Neuronal stem cell (in vitro differentiated cells): ENCODE data around the gene ZNF816.

Source experiments
- DNase-seq: peaks from one replicate; pipeline ENCODE4 v3.0.0-alpha.2; 2013; ENCODE audit warnings: low spot score
- H2AFZ ChIP-seq: one replicate; pipeline ENCODE4 v1.6.1; 2013; ENCODE audit warnings: mild to moderate bottlenecking, low read length, inconsistent platforms
- H2AK5ac ChIP-seq: 2 replicates; pipeline ENCODE4 v1.6.1; 2013; ENCODE audit warnings: low read depth, mild to moderate bottlenecking, inconsistent platforms, low read length, moderate library complexity, mixed read lengths
- H2BK120ac ChIP-seq: 2 replicates; pipeline ENCODE4 v1.6.1; 2013; ENCODE audit warnings: low read depth, mild to moderate bottlenecking, inconsistent platforms, low read length, moderate library complexity, mixed read lengths
- H2BK12ac ChIP-seq: one replicate; pipeline ENCODE4 v1.6.1; 2013; ENCODE audit warnings: low read length, inconsistent platforms
- H2BK15ac ChIP-seq: 2 replicates; pipeline ENCODE4 v1.6.1; 2013; ENCODE audit warnings: mild to moderate bottlenecking, low read length, inconsistent platforms, mixed read lengths
- H2BK5ac ChIP-seq: one replicate; pipeline ENCODE4 v1.6.1; 2013; ENCODE audit warnings: inconsistent platforms, mild to moderate bottlenecking, low read length, moderate library complexity
- H3K14ac ChIP-seq: one replicate; pipeline ENCODE4 v1.6.1; 2013; ENCODE audit warnings: low read length, inconsistent platforms
- H3K18ac ChIP-seq: 2 replicates; pipeline ENCODE4 v1.6.1; 2013; ENCODE audit warnings: low read length, inconsistent platforms
- H3K23ac ChIP-seq: 2 replicates; pipeline ENCODE4 v1.6.1; 2013; ENCODE audit warnings: low read depth, mild to moderate bottlenecking, mixed read lengths, low read length, inconsistent platforms; ENCODE audit not compliant: poor library complexity
- H3K27ac ChIP-seq: replicated peaks from 3 replicates; pipeline ENCODE4 v1.5.1; 2013; ENCODE audit warnings: low read length, inconsistent platforms
- H3K27me3 ChIP-seq, 3 experiments: 2 replicates each; pipeline ENCODE4 v1.6.1; 2013; ENCODE audit warnings: low read length in 3 of 3, mild to moderate bottlenecking in 2 of 3, inconsistent platforms in 1 of 3, low read depth in 1 of 3, mixed read lengths in 1 of 3, moderate library complexity in 1 of 3; ENCODE audit not compliant: control insufficient read depth in 3 of 3, insufficient read depth in 3 of 3
- H3K36me3 ChIP-seq, 2 donors: replicated peaks in 1 of 2; 2 replicates each; pipeline ENCODE4 v1.6.1; 2013; ENCODE audit warnings: low read length in 2 of 2; ENCODE audit not compliant: control insufficient read depth in 2 of 2, insufficient read depth in 2 of 2
- H3K4ac ChIP-seq: 2 replicates; pipeline ENCODE4 v1.6.1; 2013; ENCODE audit warnings: inconsistent platforms, mild to moderate bottlenecking, low read length, moderate library complexity
- H3K4me1 ChIP-seq, 2 donors: 1 replicate in 1 of 2; 2 replicates in 1 of 2; pipeline ENCODE4 v1.6.1; 2013; ENCODE audit warnings: low read length in 2 of 2, low read depth in 1 of 2; ENCODE audit not compliant: control insufficient read depth in 2 of 2, insufficient read depth in 1 of 2
- H3K4me2 ChIP-seq: one replicate; pipeline ENCODE4 v1.6.1; 2013; ENCODE audit warnings: mild to moderate bottlenecking, low read length, inconsistent platforms; ENCODE audit not compliant: insufficient read depth, poor library complexity, severe bottlenecking
- H3K4me3 ChIP-seq, 2 donors: 2 replicates each; pipeline ENCODE4 v1.5.1; 2013; ENCODE audit warnings: low read length in 2 of 2, mild to moderate bottlenecking in 2 of 2, inconsistent platforms in 1 of 2, moderate library complexity in 1 of 2
- H3K79me1 ChIP-seq: one replicate; pipeline ENCODE4 v1.6.1; 2013; ENCODE audit warnings: low read depth, mild to moderate bottlenecking, inconsistent platforms, low read length, moderate library complexity
- H3K9ac ChIP-seq: one replicate; pipeline ENCODE4 v1.6.1; 2013; ENCODE audit warnings: mild to moderate bottlenecking, low read depth, low read length, inconsistent platforms; ENCODE audit not compliant: poor library complexity
- H3K9me3 ChIP-seq, 2 donors: replicated peaks in 1 of 2; 2 replicates each; pipeline versions ENCODE3 to v1.6.1; 2013; ENCODE audit warnings: low read length in 2 of 2, mild to moderate bottlenecking in 2 of 2, inconsistent platforms in 1 of 2, low read depth in 1 of 2, mixed read lengths in 1 of 2, moderate library complexity in 1 of 2; ENCODE audit not compliant: control insufficient read depth in 2 of 2, insufficient read depth in 1 of 2
- H4K8ac ChIP-seq: one replicate; pipeline ENCODE4 v1.6.1; 2013; ENCODE audit warnings: low read depth, mild to moderate bottlenecking, inconsistent platforms, low read length, moderate library complexity
- H4K91ac ChIP-seq: one replicate; pipeline ENCODE4 v1.6.1; 2013; ENCODE audit warnings: low read length, low read depth, mild to moderate bottlenecking, inconsistent platforms; ENCODE audit not compliant: poor library complexity
- WGBS, 2 donors: extraction: QIAGEN DNeasy Blood & Tissue Kit; methylation state at CpG; one replicate each; pipeline ENCODE4 v1.1.7; 2013; ENCODE audit warnings: missing lambda C conversion rate in 2 of 2, mixed read lengths in 1 of 2; ENCODE audit not compliant: insufficient read length in 2 of 2, insufficient replicate concordance in 1 of 2; ENCODE audit errors: extremely low coverage in 2 of 2; 5-methylcytosine and 5-hydroxymethylcytosine counted together

ZNF816 gene

DNA sequence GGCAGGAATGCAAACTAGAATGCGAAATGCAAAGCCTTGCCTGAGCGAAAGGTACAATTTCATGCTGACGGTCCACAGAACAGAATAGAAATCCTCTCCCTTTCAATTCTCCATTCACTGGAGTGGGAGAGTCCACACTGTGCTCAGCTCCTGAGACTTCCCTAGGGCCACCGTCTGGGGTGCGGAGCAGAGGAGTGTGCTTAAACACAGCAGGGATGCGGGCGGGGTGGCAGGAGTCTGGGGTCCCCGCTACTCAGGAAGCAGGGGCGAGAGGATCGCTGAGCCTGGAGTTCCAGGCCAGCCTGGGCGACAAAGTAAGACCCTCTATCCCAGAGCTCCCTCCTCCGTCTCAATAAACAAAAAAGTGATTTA lies 552 bp upstream of the ZNF816 start:
- no CpG with 5 or more reads among the region's 12 CpGs for WGBS, 2 donors
- peak overlapping the region; percentile 73 for H3K9ac ChIP-seq
- no peak for DNase-seq
- no peaks in the 10 kb centered on the region for H3K27me3 ChIP-seq
- no peak overlapping the region for H2BK15ac ChIP-seq
- H2BK5ac ChIP-seq = no peak overlapping the region
- no peak overlapping the region for H3K23ac ChIP-seq
- H3K36me3 ChIP-seq = peaks cover 8 to 31% of the 10 kb centered on the region in 2 donors
- H3K4me3 ChIP-seq = peak overlapping the region; percentile 78 to 83
- H3K14ac ChIP-seq = peak overlapping the region; percentile 84
- no peak overlapping the region for H2AK5ac ChIP-seq
- H2BK12ac ChIP-seq = no peak overlapping the region
- H3K79me1 ChIP-seq = peaks cover 3% of the 10 kb centered on the region
- H2BK120ac ChIP-seq = no peak overlapping the region
- H3K4ac ChIP-seq = no peak overlapping the region
- no peak overlapping the region for H4K8ac ChIP-seq
- H3K4me1 ChIP-seq = peaks cover 0 to 4% of the 10 kb centered on the region in 2 donors
- H3K4me2 ChIP-seq = peak overlapping the region; percentile 94
- H4K91ac ChIP-seq = no peak overlapping the region
- H3K18ac ChIP-seq = peak overlapping the region; percentile 97
- peaks cover 11 to 55% of the 10 kb centered on the region in 2 donors for H3K9me3 ChIP-seq
- H2AFZ ChIP-seq = peak overlapping the region; percentile 99
- peak overlapping the region; percentile 80 for H3K27ac ChIP-seq

DNA sequence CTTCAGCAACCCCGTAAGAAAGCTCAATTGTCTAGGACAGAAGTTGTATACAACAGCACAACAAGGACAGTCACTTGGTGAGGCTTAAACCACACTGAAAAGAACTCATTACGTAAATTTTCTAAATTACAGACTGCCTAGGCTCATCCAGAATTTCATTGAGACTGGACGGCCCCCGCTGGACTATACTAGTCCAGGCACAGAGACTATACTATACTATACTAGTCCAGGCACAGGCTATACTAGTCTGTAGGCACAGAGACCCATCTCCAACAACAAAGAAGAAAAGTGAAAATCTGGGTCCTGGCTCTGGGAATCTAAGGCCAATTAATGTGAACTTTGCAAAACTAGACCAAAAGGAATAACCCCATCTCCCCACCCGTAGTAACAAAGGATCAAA lies 700 bp downstream of the ZNF816 start:
- Histone ChIP-seq H3K9me3 (peaks cover 11 to 57% of the 10 kb centered on the region in 2 donors), H2AFZ (peak overlapping the region; percentile 99), H4K91ac (no peak overlapping the region), H3K4me2 (peak overlapping the region; percentile 63), H2BK5ac (peak overlapping the region; percentile 54), H3K9ac (peak overlapping the region; percentile 89), H3K36me3 (peaks cover 13 to 39% of the 10 kb centered on the region in 2 donors), H3K23ac (no peak overlapping the region), H3K79me1 (peaks cover 6% of the 10 kb centered on the region), H3K14ac (no peak overlapping the region), H3K27me3 (no peaks in the 10 kb centered on the region), H3K4ac (no peak overlapping the region), H2BK15ac (no peak overlapping the region), H3K18ac (peak overlapping the region; percentile 24), H3K4me1 (peaks cover 0 to 4% of the 10 kb centered on the region in 2 donors), H2BK120ac (no peak overlapping the region), H2BK12ac (no peak overlapping the region), H3K4me3 (peak overlapping the region; percentile 78 to 89), H3K27ac (peak overlapping the region; percentile 8), H2AK5ac (no peak overlapping the region), H4K8ac (no peak overlapping the region)
- no peak for DNase-seq
- WGBS, 2 donors = no CpG with 5 or more reads among the region's 5 CpGs

- H3K27ac ChIP-seq = no peak overlapping the region
- peaks cover 10 to 72% of the 10 kb centered on the region in 2 donors for H3K9me3 ChIP-seq
- no peak overlapping the region for H4K91ac ChIP-seq
- H3K4me3 ChIP-seq = no peak overlapping the region
- no CpG with 5 or more reads among the region's 11 CpGs for WGBS, 2 donors
- no peaks in the 10 kb centered on the region for H3K27me3 ChIP-seq
- peaks cover 0 to 4% of the 10 kb centered on the region in 2 donors for H3K4me1 ChIP-seq
- peaks cover 6% of the 10 kb centered on the region for H3K79me1 ChIP-seq
- no peak overlapping the region for H2AK5ac ChIP-seq
- H3K23ac ChIP-seq = no peak overlapping the region
- no peak overlapping the region for H3K14ac ChIP-seq
- H3K4me2 ChIP-seq = no peak overlapping the region
- no peak overlapping the region for H3K4ac ChIP-seq
- no peak overlapping the region for H2AFZ ChIP-seq
- H3K18ac ChIP-seq = no peak overlapping the region
- no peak overlapping the region for H4K8ac ChIP-seq
- H2BK12ac ChIP-seq = no peak overlapping the region
- H3K9ac ChIP-seq = no peak overlapping the region
- no peak overlapping the region for H2BK120ac ChIP-seq
- H3K36me3 ChIP-seq = peaks cover 22 to 61% of the 10 kb centered on the region in 2 donors
- H2BK15ac ChIP-seq = no peak overlapping the region
- no peak for DNase-seq
- no peak overlapping the region for H2BK5ac ChIP-seq
Observed at GRCh38 chr19:52959613-52960295, 2.9 kb downstream of the ZNF816 start.

- no peak overlapping the region for H2AFZ ChIP-seq
- H3K4me3 ChIP-seq = no peak overlapping the region
- H3K27ac ChIP-seq = no peak overlapping the region
- no peak overlapping the region for H3K18ac ChIP-seq
- H2BK15ac ChIP-seq = no peak overlapping the region
- no peak overlapping the region for H2AK5ac ChIP-seq
- no peak overlapping the region for H3K9ac ChIP-seq
- peaks cover 13 to 86% of the 10 kb centered on the region in 2 donors for H3K9me3 ChIP-seq
- H2BK5ac ChIP-seq = no peak overlapping the region
- no peak overlapping the region for H3K23ac ChIP-seq
- peaks cover 0 to 4% of the 10 kb centered on the region in 2 donors for H3K4me1 ChIP-seq
- H4K91ac ChIP-seq = no peak overlapping the region
- DNase-seq = no peak
- H2BK12ac ChIP-seq = no peak overlapping the region
- no peak overlapping the region for H2BK120ac ChIP-seq
- no CpG with 5 or more reads among the region's 8 CpGs for WGBS, 2 donors
- no peaks in the 10 kb centered on the region for H3K27me3 ChIP-seq
- no peak overlapping the region for H4K8ac ChIP-seq
- H3K14ac ChIP-seq = no peak overlapping the region
- H3K4ac ChIP-seq = no peak overlapping the region
- H3K79me1 ChIP-seq = peaks cover 6% of the 10 kb centered on the region
- H3K36me3 ChIP-seq = peaks cover 28 to 80% of the 10 kb centered on the region in 2 donors
- no peak overlapping the region for H3K4me2 ChIP-seq
Observed at GRCh38 chr19:52957591-52957990, 5.1 kb downstream of the ZNF816 start.
